GM21717 (cell line): ENCODE measurements around the gene FBN2.
"Not testable (repeated sequence)": the region's sequence is repeated elsewhere in the genome, so short reads cannot be mapped to it uniquely, and the experiment has no call there.

ENCODE experiments used
- ATAC-seq: cut with Tn5 transposase; IDR thresholded peaks from one replicate; pipeline ENCODE4 v1.9.1; 2021; ENCODE audit warnings: mild to moderate bottlenecking, moderate library complexity; ENCODE audit not compliant: unreplicated experiment

The FBN2 gene

GRCh38 chr5:128480158-128480557, 57.9 kb downstream of the FBN2 start:
- ATAC-seq, result no peak

GRCh38 chr5:128478386-128479368, 59.4 kb downstream of the FBN2 start:
- ATAC-seq, result no peak

GRCh38 chr5:128477944-128478343, 60.1 kb downstream of the FBN2 start:
- ATAC-seq, result no peak

GRCh38 chr5:128475693-128476092, 62.4 kb downstream of the FBN2 start:
- no peak for ATAC-seq

GRCh38 chr5:128472919-128473318, 65.1 kb downstream of the FBN2 start:
- no peak for ATAC-seq

- ATAC-seq, result no peak
Measured at GRCh38 chr5:128472036-128472435, 66.0 kb downstream of the FBN2 start.

GRCh38 chr5:128470663-128471062, 67.4 kb downstream of the FBN2 start:
- ATAC-seq, result no peak

GRCh38 chr5:128469912-128470311, 68.1 kb downstream of the FBN2 start:
- ATAC-seq, result no peak

GRCh38 chr5:128466980-128467379, 71.1 kb downstream of the FBN2 start:
- no peak for ATAC-seq

- no peak for ATAC-seq
Measured at GRCh38 chr5:128466554-128466953, 71.5 kb downstream of the FBN2 start.

- ATAC-seq, result no peak
Measured at GRCh38 chr5:128464596-128464995, 73.4 kb downstream of the FBN2 start.

- no peak for ATAC-seq
Measured at GRCh38 chr5:128462330-128462729, 75.7 kb downstream of the FBN2 start.

GRCh38 chr5:128457147-128457915, 80.7 kb downstream of the FBN2 start:
- not testable (repeated sequence) for ATAC-seq

- no peak for ATAC-seq
Measured at GRCh38 chr5:128455841-128456361, 82.1 kb downstream of the FBN2 start.

- no peak for ATAC-seq
Measured at GRCh38 chr5:128453121-128453520, 84.9 kb downstream of the FBN2 start.

GRCh38 chr5:128447224-128447623, 90.8 kb downstream of the FBN2 start:
- ATAC-seq, result not testable (repeated sequence)

- ATAC-seq, result no peak
Measured at GRCh38 chr5:128441941-128442350, 96.1 kb downstream of the FBN2 start.

- ATAC-seq, result no peak
Measured at GRCh38 chr5:128441165-128441564, 96.9 kb downstream of the FBN2 start.

- ATAC-seq, result no peak
Measured at GRCh38 chr5:128436749-128437188, 101.3 kb downstream of the FBN2 start.

GRCh38 chr5:128435861-128436260, 102.2 kb downstream of the FBN2 start:
- ATAC-seq, result no peak

- ATAC-seq, result no peak
Measured at GRCh38 chr5:128434993-128435392, 103.1 kb downstream of the FBN2 start.
